Vagina (tissue), 2 donors: Measurements from ENCODE around the gene SEMA4G.

Experiments
- CTCF ChIP-seq, 3 experiments: fragments of 450-650 bp in 2 of 3; fragments of 200-600 bp in 1 of 3; sonication (generic) in 1 of 3; IDR thresholded peaks; one replicate each; pipeline ENCODE4 v1.5.1; 2017 to 2019; ENCODE audit warnings: antibody characterized with exemption in 3 of 3, mild to moderate bottlenecking in 2 of 3, moderate library complexity in 2 of 3
- POLR2A ChIP-seq, 2 donors: fragments of 450-650 bp; IDR thresholded peaks; one replicate each; pipeline ENCODE4 v1.6.1; 2017; ENCODE audit warnings: antibody characterized with exemption in 2 of 2, mild to moderate bottlenecking in 2 of 2, moderate library complexity in 2 of 2
- POLR2AphosphoS5 ChIP-seq, 2 donors: sonication (generic); formaldehyde crosslinking; IDR thresholded peaks; one replicate each; pipeline ENCODE4 v1.9.0; 2017; ENCODE audit warnings: antibody characterized with exemption in 2 of 2, mild to moderate bottlenecking in 2 of 2, low read depth in 1 of 2; ENCODE audit not compliant: insufficient read depth in 1 of 2

- TF ChIP-seq POLR2AphosphoS5 (IDR thresholded peaks at IDR 0.05; ENCODE audit: insufficient read depth in 1 of 2, low read depth in 1 of 2) = no peak
- no peak for TF ChIP-seq CTCF (IDR thresholded peaks at IDR 0.05)
- no peak for TF ChIP-seq POLR2A (IDR thresholded peaks at IDR 0.05)
Observed at GRCh38 chr10:100970076-100970913, 991 bp downstream of the SEMA4G start.
